ENCODE data around the gene CD109. TPM values are rescaled to one million over a fixed set of nuclear protein-coding genes. Genes with fewer than 3 reads are reported as not detected.

CD109 gene
- total RNA-seq, 1 donor from 2014 or later = 14.3 TPM

GRCh38 chr6:73858376-73858775 is 162.4 kb downstream of the CD109 start:
- peaks cover 11% of the 10 kb centered on the region for H3K4me1 Mint-ChIP-seq (ENCODE audit: unreplicated experiment)
- H3K27me3 Mint-ChIP-seq (ENCODE audit: unreplicated experiment) = peaks cover 2% of the 10 kb centered on the region

GRCh38 chr6:73860303-73860702 is 164.3 kb downstream of the CD109 start:
- DNase-seq (ENCODE audit: extremely low spot score, unreplicated experiment) = no peak
- H3K36me3 Mint-ChIP-seq (ENCODE audit: unreplicated experiment) = no peaks in the 10 kb centered on the region
- no peaks in the 10 kb centered on the region for H3K9me3 Mint-ChIP-seq (ENCODE audit: unreplicated experiment)
- H3K4me1 Mint-ChIP-seq (ENCODE audit: unreplicated experiment) = peaks cover 7% of the 10 kb centered on the region
- H3K4me3 Mint-ChIP-seq (ENCODE audit: unreplicated experiment) = no peak overlapping the region
- peaks cover 2% of the 10 kb centered on the region for H3K27me3 Mint-ChIP-seq (ENCODE audit: unreplicated experiment)
- no peak for TF ChIP-seq CTCF (IDR thresholded peaks at IDR 0.05)
- no peak overlapping the region for H3K27ac Mint-ChIP-seq (ENCODE audit: unreplicated experiment)

More at GRCh38 chr6:73858376-73858775, 162.4 kb downstream of the CD109 start:
- DNase-seq (ENCODE audit: extremely low spot score, unreplicated experiment) = no peak
- Mint-ChIP-seq H3K27ac (ENCODE audit: unreplicated experiment) (peak overlapping the region; percentile 11), H3K4me3 (ENCODE audit: unreplicated experiment) (no peak overlapping the region), H3K36me3 (ENCODE audit: unreplicated experiment) (no peaks in the 10 kb centered on the region), H3K9me3 (ENCODE audit: unreplicated experiment) (no peaks in the 10 kb centered on the region)
- TF ChIP-seq CTCF (IDR thresholded peaks at IDR 0.05) = no peak

GRCh38 chr6:73866305-73866704 is 170.3 kb downstream of the CD109 start:
- no peaks in the 10 kb centered on the region for H3K9me3 Mint-ChIP-seq (ENCODE audit: unreplicated experiment)

GRCh38 chr6:73867411-73867810 is 171.4 kb downstream of the CD109 start:
- Mint-ChIP-seq H3K27ac (ENCODE audit: unreplicated experiment) (no peak overlapping the region), H3K36me3 (ENCODE audit: unreplicated experiment) (no peaks in the 10 kb centered on the region), H3K4me3 (ENCODE audit: unreplicated experiment) (no peak overlapping the region), H3K9me3 (ENCODE audit: unreplicated experiment) (no peaks in the 10 kb centered on the region), H3K4me1 (ENCODE audit: unreplicated experiment) (no peaks in the 10 kb centered on the region), H3K27me3 (ENCODE audit: unreplicated experiment) (no peaks in the 10 kb centered on the region)
- no peak for DNase-seq (ENCODE audit: extremely low spot score, unreplicated experiment)
- TF ChIP-seq CTCF (IDR thresholded peaks at IDR 0.05) = no peak

More at GRCh38 chr6:73866305-73866704, 170.3 kb downstream of the CD109 start:
- H3K36me3 Mint-ChIP-seq (ENCODE audit: unreplicated experiment) = no peaks in the 10 kb centered on the region
- H3K4me1 Mint-ChIP-seq (ENCODE audit: unreplicated experiment) = no peaks in the 10 kb centered on the region
- no peak overlapping the region for H3K4me3 Mint-ChIP-seq (ENCODE audit: unreplicated experiment)
- H3K27me3 Mint-ChIP-seq (ENCODE audit: unreplicated experiment) = peaks cover 2% of the 10 kb centered on the region
- no peak for TF ChIP-seq CTCF (IDR thresholded peaks at IDR 0.05)
- H3K27ac Mint-ChIP-seq (ENCODE audit: unreplicated experiment) = no peak overlapping the region
- DNase-seq (ENCODE audit: extremely low spot score, unreplicated experiment) = no peak

GRCh38 chr6:73870907-73871306 is 174.9 kb downstream of the CD109 start:
- Mint-ChIP-seq H3K27me3 (ENCODE audit: unreplicated experiment) (no peaks in the 10 kb centered on the region), H3K27ac (ENCODE audit: unreplicated experiment) (no peak overlapping the region), H3K9me3 (ENCODE audit: unreplicated experiment) (peaks cover 3% of the 10 kb centered on the region), H3K36me3 (ENCODE audit: unreplicated experiment) (no peaks in the 10 kb centered on the region), H3K4me3 (ENCODE audit: unreplicated experiment) (no peak overlapping the region), H3K4me1 (ENCODE audit: unreplicated experiment) (peaks cover 1% of the 10 kb centered on the region)
- DNase-seq (ENCODE audit: extremely low spot score, unreplicated experiment) = no peak
- TF ChIP-seq CTCF (IDR thresholded peaks at IDR 0.05) = no peak
